HG03064 (cell line): ENCODE data around the gene XRN1.

Source experiments
- ATAC-seq: cut with Tn5 transposase; IDR thresholded peaks from one replicate; pipeline ENCODE4 v1.9.1; 2021; ENCODE audit warnings: low read depth; ENCODE audit not compliant: unreplicated experiment

Gene XRN1

DNA sequence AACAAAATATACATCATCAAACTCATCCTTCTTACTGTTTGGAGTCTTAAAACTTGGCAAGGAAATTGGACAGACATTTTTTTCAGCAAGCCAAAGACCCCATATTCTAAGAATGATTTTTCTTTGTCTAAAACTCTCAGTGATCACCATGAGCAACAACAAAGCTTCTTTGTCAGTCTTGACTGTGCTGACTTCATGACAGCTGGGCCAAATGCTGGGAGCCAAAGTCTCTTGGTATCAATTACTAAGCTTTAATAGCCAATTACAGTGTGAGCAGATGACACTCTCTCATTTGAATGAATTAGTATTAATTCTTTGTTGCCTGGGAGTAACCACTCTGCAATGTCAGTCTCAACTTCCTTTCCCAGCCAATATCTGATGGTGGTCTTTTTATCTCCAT is 174.3 kb downstream of the XRN1 start:
- no peak for ATAC-seq

DNA sequence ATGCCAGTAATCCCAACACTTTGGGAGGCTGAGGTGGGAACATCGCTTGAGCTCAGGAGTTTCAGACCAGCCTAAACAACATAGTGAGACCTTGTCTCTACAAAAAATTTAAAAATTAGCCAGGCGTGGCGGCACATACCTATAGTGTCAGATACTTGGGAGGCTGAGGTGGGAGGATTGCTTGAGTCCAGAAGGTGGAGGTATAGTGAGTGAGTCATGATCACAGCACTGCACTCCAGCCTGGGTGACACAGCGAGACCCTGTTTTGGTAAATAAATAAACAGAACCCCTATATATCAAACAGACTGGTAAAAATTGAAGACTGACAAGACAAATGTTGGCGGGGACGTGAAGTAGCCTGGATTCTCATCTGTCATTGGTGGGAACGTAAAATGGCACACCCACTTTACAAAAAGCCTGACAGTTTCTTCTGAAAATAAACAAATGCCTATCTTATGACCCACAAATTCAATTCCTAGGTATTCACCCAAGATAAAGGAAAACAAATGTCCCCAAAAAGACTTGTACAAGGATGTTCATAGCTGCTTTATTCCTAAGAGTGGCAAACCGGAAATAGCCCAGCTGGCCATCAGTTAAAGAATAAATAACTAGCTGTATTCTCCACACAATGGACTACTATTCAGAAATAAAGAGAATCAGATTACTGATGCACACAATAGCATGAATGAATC is 175.5 kb downstream of the XRN1 start:
- ATAC-seq: no peak

DNA sequence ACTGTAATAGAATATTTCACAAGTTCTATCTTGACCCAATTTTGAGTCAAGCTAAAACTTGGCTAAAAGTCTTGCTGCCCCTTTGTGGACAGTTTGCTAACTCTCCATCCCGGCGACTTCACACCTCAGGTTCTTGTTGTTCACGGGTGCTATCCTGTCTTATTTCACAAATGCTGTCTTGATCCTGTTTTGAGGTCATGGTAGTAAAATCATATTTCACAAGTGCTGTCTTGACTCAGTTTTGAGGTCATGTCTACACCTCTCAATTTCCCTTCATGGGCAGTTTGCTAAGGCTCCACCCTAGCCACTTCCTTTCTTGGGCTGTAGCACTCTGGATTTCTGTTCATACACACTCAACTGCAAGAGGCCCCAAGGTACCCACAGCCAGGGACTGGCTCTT is 177.4 kb downstream of the XRN1 start:
- no peak for ATAC-seq

DNA sequence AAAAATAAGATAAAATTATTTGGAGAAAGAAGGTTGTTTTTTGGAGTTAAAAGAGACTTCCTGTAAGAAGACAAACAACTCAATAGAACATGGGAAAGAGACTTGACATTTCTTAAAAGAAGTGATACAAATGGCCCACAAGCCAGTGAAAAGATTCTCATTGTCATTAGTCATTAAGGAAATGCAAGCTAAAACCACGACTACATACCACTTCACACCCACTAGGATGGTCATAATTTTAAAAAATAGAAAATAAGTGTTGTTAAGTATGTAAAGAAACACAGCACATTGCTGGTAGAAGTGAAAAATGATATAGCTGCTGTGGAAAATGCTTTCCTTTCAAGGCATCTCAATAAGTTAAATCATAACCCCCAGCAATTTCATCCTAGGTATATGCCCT is 178.1 kb downstream of the XRN1 start:
- no peak for ATAC-seq

DNA sequence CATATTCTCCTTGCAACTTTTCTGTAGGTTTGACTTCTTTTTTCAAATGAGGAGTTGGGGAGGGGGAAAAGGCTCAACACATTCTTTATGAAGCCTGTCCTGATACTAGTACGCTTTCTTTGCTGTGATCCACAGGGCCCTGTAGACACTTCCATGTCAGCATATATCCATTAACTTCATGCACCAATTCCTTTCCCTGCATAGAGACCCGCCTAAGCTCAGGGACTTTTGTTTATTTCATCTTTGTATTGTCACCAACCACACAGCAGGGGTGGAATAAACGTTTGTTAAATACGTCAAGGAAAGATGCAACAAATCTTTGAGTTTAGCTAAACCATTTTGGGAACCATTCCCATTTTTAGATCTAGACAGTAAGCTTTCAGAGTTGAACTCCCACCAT is 179.4 kb downstream of the XRN1 start:
- ATAC-seq: no peak

DNA sequence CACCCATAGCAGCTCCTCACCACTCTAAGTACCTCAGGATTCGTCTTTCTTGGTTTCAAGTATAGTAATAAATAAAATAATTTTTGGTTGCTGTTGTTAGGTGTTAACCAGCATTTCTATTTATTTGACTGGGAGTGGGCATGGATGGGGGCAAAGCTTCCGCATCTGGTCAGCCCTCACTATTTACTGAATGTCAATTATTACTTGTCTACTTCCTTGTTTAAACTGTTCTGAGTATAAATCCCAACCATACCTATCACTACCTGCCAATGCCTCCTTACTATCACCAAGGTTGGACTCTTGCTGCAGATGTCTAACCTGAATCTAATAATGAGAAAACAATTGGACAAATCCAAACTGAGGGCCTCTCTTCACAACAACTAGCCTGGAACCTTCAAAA is 180.6 kb downstream of the XRN1 start:
- ATAC-seq: no peak

DNA sequence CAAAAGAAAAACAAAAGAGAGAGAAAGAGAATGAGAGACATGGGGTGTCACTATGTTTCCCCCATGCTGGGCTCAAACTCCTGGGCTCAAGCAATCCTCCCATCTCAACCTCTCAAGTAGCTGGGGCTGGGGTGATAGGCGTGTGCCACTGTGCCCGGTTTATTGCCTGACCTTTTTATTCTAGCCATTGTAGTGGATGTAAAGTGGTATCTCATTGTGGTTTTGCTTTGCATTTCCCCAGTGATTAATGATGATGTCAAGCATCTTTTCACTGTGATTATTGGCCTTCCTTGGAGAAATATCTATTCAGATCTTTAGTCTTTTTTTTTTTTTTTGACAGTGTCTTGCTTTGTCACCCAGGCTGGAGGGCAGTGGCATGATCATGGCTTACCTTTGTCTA is 184.7 kb downstream of the XRN1 start:
- ATAC-seq: no peak

DNA sequence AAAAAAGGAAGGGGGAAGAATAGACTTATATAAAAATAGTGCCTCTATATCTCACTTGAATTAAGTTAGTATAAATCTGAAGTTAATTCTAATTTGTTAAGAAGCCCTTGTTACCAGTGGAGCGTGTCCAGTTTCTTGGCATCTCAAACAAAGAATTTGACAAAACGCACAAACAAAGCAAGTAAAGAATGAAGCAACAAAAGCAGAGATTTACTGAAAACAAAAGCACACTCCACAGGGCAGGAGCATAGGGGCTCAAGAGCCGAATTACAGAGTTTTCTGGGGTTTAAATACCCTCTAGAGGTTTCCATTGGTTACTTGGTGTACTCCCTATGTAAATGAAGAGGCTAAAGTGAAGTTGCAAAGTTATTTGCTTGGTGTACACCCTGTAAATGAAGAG is 188.5 kb downstream of the XRN1 start:
- no peak for ATAC-seq

DNA sequence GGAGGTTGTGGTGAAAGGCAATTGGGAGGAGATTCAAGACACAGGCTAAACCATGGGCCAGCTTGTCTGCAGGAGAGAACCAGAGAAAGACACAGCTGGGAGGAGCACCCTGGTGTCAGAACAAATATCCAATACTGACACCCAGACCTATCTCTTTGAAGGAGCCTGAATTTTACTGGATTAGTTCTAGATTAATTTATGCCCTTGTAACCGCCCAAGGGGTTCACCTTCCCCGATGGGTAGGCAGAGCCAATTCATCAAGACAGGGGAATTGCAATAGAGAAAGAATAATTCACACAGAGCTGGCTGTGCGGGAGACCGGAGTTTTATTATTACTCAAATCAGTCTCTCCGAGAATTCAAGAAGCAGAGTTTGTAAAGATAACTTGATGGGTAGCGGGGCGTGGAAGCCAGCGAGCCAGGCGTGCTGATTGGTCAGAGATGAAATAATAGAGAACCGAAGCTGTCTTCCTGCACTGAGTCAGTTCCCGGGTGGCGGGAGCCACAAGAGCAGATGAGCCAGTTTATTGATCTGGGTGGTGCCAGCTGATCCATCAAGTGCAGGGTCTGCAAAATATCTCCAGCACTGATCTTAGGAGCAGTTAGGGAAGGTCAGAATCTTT is 191.0 kb downstream of the XRN1 start:
- ATAC-seq: no peak
